ENCODE measurements around the gene LYRM1.
"Not testable (repeated sequence)": the region's sequence is repeated elsewhere in the genome, so short reads cannot be mapped to it uniquely, and the experiment has no call there.

The LYRM1 gene

GRCh38 chr16:20918486-20919239 is 18.1 kb downstream of the LYRM1 start:
- no peak overlapping the region for H3K9ac ChIP-seq (ENCODE audit: low read length in 2 of 2)
- H3K27ac ChIP-seq (ENCODE audit: low read length), result no peak overlapping the region
- H3K4me1 ChIP-seq (ENCODE audit: control insufficient read depth, insufficient read depth, low read length), result no peaks in the 10 kb centered on the region
- H3K4me3 ChIP-seq (ENCODE audit: low read length in 2 of 2), result no peak overlapping the region
- H3K36me3 ChIP-seq (ENCODE audit: control insufficient read depth in 2 of 2, insufficient read depth in 2 of 2, low read length in 2 of 2), result peaks cover 10% of the 10 kb centered on the region in 2 donors
- H3K9me3 ChIP-seq (ENCODE audit: control insufficient read depth in 2 of 2, low read length in 2 of 2), result no peaks in the 10 kb centered on the region
- no peaks in the 10 kb centered on the region for H3K27me3 ChIP-seq (ENCODE audit: control insufficient read depth in 1 of 2, insufficient read depth in 2 of 2, low read length in 2 of 2)

GRCh38 chr16:20920091-20920490 is 19.5 kb downstream of the LYRM1 start:
- H3K27ac ChIP-seq (ENCODE audit: low read length), result no peak overlapping the region
- no peaks in the 10 kb centered on the region for H3K9me3 ChIP-seq (ENCODE audit: control insufficient read depth in 2 of 2, low read length in 2 of 2)
- peaks cover 14 to 18% of the 10 kb centered on the region in 2 donors for H3K36me3 ChIP-seq (ENCODE audit: control insufficient read depth in 2 of 2, insufficient read depth in 2 of 2, low read length in 2 of 2)
- H3K9ac ChIP-seq (ENCODE audit: low read length in 2 of 2), result no peak overlapping the region
- no peak overlapping the region for H3K4me3 ChIP-seq (ENCODE audit: low read length in 2 of 2)
- no peaks in the 10 kb centered on the region for H3K27me3 ChIP-seq (ENCODE audit: control insufficient read depth in 1 of 2, insufficient read depth in 2 of 2, low read length in 2 of 2)
- no peaks in the 10 kb centered on the region for H3K4me1 ChIP-seq (ENCODE audit: control insufficient read depth, insufficient read depth, low read length)

- H3K4me3 ChIP-seq (ENCODE audit: low read length in 2 of 2), result no peak overlapping the region
- no peaks in the 10 kb centered on the region for H3K9me3 ChIP-seq (ENCODE audit: control insufficient read depth in 2 of 2, low read length in 2 of 2)
- no peaks in the 10 kb centered on the region for H3K27me3 ChIP-seq (ENCODE audit: control insufficient read depth in 1 of 2, insufficient read depth in 2 of 2, low read length in 2 of 2)
- no peak overlapping the region for H3K9ac ChIP-seq (ENCODE audit: low read length in 2 of 2)
- no peak overlapping the region for H3K27ac ChIP-seq (ENCODE audit: low read length)
- peaks cover 18 to 19% of the 10 kb centered on the region in 2 donors for H3K36me3 ChIP-seq (ENCODE audit: control insufficient read depth in 2 of 2, insufficient read depth in 2 of 2, low read length in 2 of 2)
- no peaks in the 10 kb centered on the region for H3K4me1 ChIP-seq (ENCODE audit: control insufficient read depth, insufficient read depth, low read length)
These were observed 20.2 kb downstream of the LYRM1 start for GRCh38 chr16:20920799-20921198.

- H3K9me3 ChIP-seq (ENCODE audit: control insufficient read depth in 2 of 2, low read length in 2 of 2), result no peaks in the 10 kb centered on the region
- no peak overlapping the region for H3K9ac ChIP-seq (ENCODE audit: low read length in 2 of 2)
- H3K27ac ChIP-seq (ENCODE audit: low read length), result no peak overlapping the region
- no peaks in the 10 kb centered on the region for H3K27me3 ChIP-seq (ENCODE audit: control insufficient read depth in 1 of 2, insufficient read depth in 2 of 2, low read length in 2 of 2)
- no peak overlapping the region for H3K4me3 ChIP-seq (ENCODE audit: low read length in 2 of 2)
- H3K36me3 ChIP-seq (ENCODE audit: control insufficient read depth in 2 of 2, insufficient read depth in 2 of 2, low read length in 2 of 2), result peaks cover 12 to 18% of the 10 kb centered on the region in 2 donors
- H3K4me1 ChIP-seq (ENCODE audit: control insufficient read depth, insufficient read depth, low read length), result no peaks in the 10 kb centered on the region
These were observed 23.3 kb downstream of the LYRM1 start for GRCh38 chr16:20923876-20924275.

- no peaks in the 10 kb centered on the region for H3K27me3 ChIP-seq (ENCODE audit: control insufficient read depth in 1 of 2, insufficient read depth in 2 of 2, low read length in 2 of 2)
- no peak overlapping the region for H3K9ac ChIP-seq (ENCODE audit: low read length in 2 of 2)
- H3K36me3 ChIP-seq (ENCODE audit: control insufficient read depth in 2 of 2, insufficient read depth in 2 of 2, low read length in 2 of 2), result peaks cover 8 to 15% of the 10 kb centered on the region in 2 donors
- no peak overlapping the region for H3K27ac ChIP-seq (ENCODE audit: low read length)
- H3K4me3 ChIP-seq (ENCODE audit: low read length in 2 of 2), result no peak overlapping the region
- H3K4me1 ChIP-seq (ENCODE audit: control insufficient read depth, insufficient read depth, low read length), result no peaks in the 10 kb centered on the region
- no peaks in the 10 kb centered on the region for H3K9me3 ChIP-seq (ENCODE audit: control insufficient read depth in 2 of 2, low read length in 2 of 2)
These were observed 25.2 kb downstream of the LYRM1 start for GRCh38 chr16:20925751-20926150.

- Histone ChIP-seq H3K36me3 (ENCODE audit: control insufficient read depth in 2 of 2, insufficient read depth in 2 of 2, low read length in 2 of 2) (peaks cover 8 to 11% of the 10 kb centered on the region in 2 donors), H3K27ac (ENCODE audit: low read length) (no peak overlapping the region)
These were observed 28.3 kb downstream of the LYRM1 start for GRCh38 chr16:20928774-20929411.

GRCh38 chr16:20929676-20930364 is 29.2 kb downstream of the LYRM1 start:
- not testable (repeated sequence) for H3K4me1 ChIP-seq (ENCODE audit: control insufficient read depth, insufficient read depth, low read length); H3K9me3 ChIP-seq (ENCODE audit: control insufficient read depth in 2 of 2, low read length in 2 of 2); H3K4me3 ChIP-seq (ENCODE audit: low read length in 2 of 2); H3K27me3 ChIP-seq (ENCODE audit: control insufficient read depth in 1 of 2, insufficient read depth in 2 of 2, low read length in 2 of 2); H3K27ac ChIP-seq (ENCODE audit: low read length); H3K36me3 ChIP-seq (ENCODE audit: control insufficient read depth in 2 of 2, insufficient read depth in 2 of 2, low read length in 2 of 2); H3K9ac ChIP-seq (ENCODE audit: low read length in 2 of 2)

More at GRCh38 chr16:20928774-20929411, 28.3 kb downstream of the LYRM1 start:
- no peak overlapping the region for H3K9ac ChIP-seq (ENCODE audit: low read length in 2 of 2)
- no peaks in the 10 kb centered on the region for H3K9me3 ChIP-seq (ENCODE audit: control insufficient read depth in 2 of 2, low read length in 2 of 2)
- no peaks in the 10 kb centered on the region for H3K27me3 ChIP-seq (ENCODE audit: control insufficient read depth in 1 of 2, insufficient read depth in 2 of 2, low read length in 2 of 2)
- H3K4me1 ChIP-seq (ENCODE audit: control insufficient read depth, insufficient read depth, low read length), result no peaks in the 10 kb centered on the region
- H3K4me3 ChIP-seq (ENCODE audit: low read length in 2 of 2), result no peak overlapping the region

GRCh38 chr16:20930365-20930690 is 29.8 kb downstream of the LYRM1 start:
- Histone ChIP-seq H3K9ac (ENCODE audit: low read length in 2 of 2) (no peak overlapping the region), H3K36me3 (ENCODE audit: control insufficient read depth in 2 of 2, insufficient read depth in 2 of 2, low read length in 2 of 2) (peaks cover 0 to 6% of the 10 kb centered on the region in 2 donors), H3K4me3 (ENCODE audit: low read length in 2 of 2) (no peak overlapping the region), H3K27me3 (ENCODE audit: control insufficient read depth in 1 of 2, insufficient read depth in 2 of 2, low read length in 2 of 2) (no peaks in the 10 kb centered on the region), H3K27ac (ENCODE audit: low read length) (no peak overlapping the region), H3K9me3 (ENCODE audit: control insufficient read depth in 2 of 2, low read length in 2 of 2) (no peaks in the 10 kb centered on the region), H3K4me1 (ENCODE audit: control insufficient read depth, insufficient read depth, low read length) (no peaks in the 10 kb centered on the region)

GRCh38 chr16:20931066-20931600 is 30.6 kb downstream of the LYRM1 start:
- Histone ChIP-seq H3K27me3 (ENCODE audit: control insufficient read depth in 1 of 2, insufficient read depth in 2 of 2, low read length in 2 of 2) (no peaks in the 10 kb centered on the region), H3K4me3 (ENCODE audit: low read length in 2 of 2) (no peak overlapping the region), H3K4me1 (ENCODE audit: control insufficient read depth, insufficient read depth, low read length) (no peaks in the 10 kb centered on the region), H3K36me3 (ENCODE audit: control insufficient read depth in 2 of 2, insufficient read depth in 2 of 2, low read length in 2 of 2) (no peaks in the 10 kb centered on the region), H3K9me3 (ENCODE audit: control insufficient read depth in 2 of 2, low read length in 2 of 2) (no peaks in the 10 kb centered on the region), H3K27ac (ENCODE audit: low read length) (no peak overlapping the region), H3K9ac (ENCODE audit: low read length in 2 of 2) (no peak overlapping the region)

GRCh38 chr16:20933589-20933988 is 33.0 kb downstream of the LYRM1 start:
- H3K4me3 ChIP-seq (ENCODE audit: low read length in 2 of 2), result no peak overlapping the region

More at GRCh38 chr16:20933589-20933988, 33.0 kb downstream of the LYRM1 start:
- H3K27me3 ChIP-seq (ENCODE audit: control insufficient read depth in 1 of 2, insufficient read depth in 2 of 2, low read length in 2 of 2), result peaks cover 0 to 2% of the 10 kb centered on the region in 2 donors
- H3K9me3 ChIP-seq (ENCODE audit: control insufficient read depth in 2 of 2, low read length in 2 of 2), result no peaks in the 10 kb centered on the region
- H3K4me1 ChIP-seq (ENCODE audit: control insufficient read depth, insufficient read depth, low read length), result no peaks in the 10 kb centered on the region
- no peak overlapping the region for H3K9ac ChIP-seq (ENCODE audit: low read length in 2 of 2)
- no peak overlapping the region for H3K27ac ChIP-seq (ENCODE audit: low read length)
- no peaks in the 10 kb centered on the region for H3K36me3 ChIP-seq (ENCODE audit: control insufficient read depth in 2 of 2, insufficient read depth in 2 of 2, low read length in 2 of 2)
